Measurements from ENCODE around the gene STK32B. TPM values are rescaled to one million over a fixed set of nuclear protein-coding genes. Genes with fewer than 3 reads are reported as not detected.
A peak's percentile ranks its signal among the peaks of the same experiment; 100 is the strongest.

The STK32B gene
- total and polyA plus RNA-seq, 2 of the 8 experiments (the other 6 are each of a cell fraction or from before 2014, with no cell fraction given): 2.3 to 2.5 TPM

GRCh38 chr4:5051278-5052203, at the start of gene STK32B (continued):
- TF ChIP-seq SAP30 (IDR thresholded peaks at IDR 0.05; ENCODE audit: insufficient read depth, insufficient replicate concordance, low read length) (no peak), KDM4A (IDR thresholded peaks at IDR 0.05; ENCODE audit: low read depth, low read length, severe bottlenecking) (peak; percentile 89), CTCF (IDR thresholded peaks at IDR 0.05; ENCODE audit: control extremely low read depth in 1 of 3, insufficient read depth in 1 of 3, low read depth in 1 of 3, low read length in 3 of 3) (peak in 1 of 3 experiments; percentile 1; a peak in 1 of 4 replicates), SP1 (IDR thresholded peaks at IDR 0.05; ENCODE audit: low read depth, low read length) (no peak), CBX5 (IDR thresholded peaks at IDR 0.05; ENCODE audit: low read depth, low read length) (no peak), BCL11A (IDR thresholded peaks at IDR 0.05; ENCODE audit: low read depth in 2 of 2, low read length in 2 of 2) (no peak), MAX (IDR thresholded peaks at IDR 0.05) (peak; percentile 89), POLR2AphosphoS5 (IDR thresholded peaks at IDR 0.05; ENCODE audit: low read depth, low read length) (no peak), SUZ12 (IDR thresholded peaks at IDR 0.05; ENCODE audit: low read length) (peak; percentile 73), POLR2A (IDR thresholded peaks at IDR 0.05; ENCODE audit: control extremely low read depth in 1 of 2, low read depth in 2 of 2, low read length in 2 of 2) (no peak), NANOG (IDR thresholded peaks at IDR 0.05; ENCODE audit: insufficient read depth, low read depth, low read length, poor library complexity, severe bottlenecking) (no peak), HDAC2 (IDR thresholded peaks at IDR 0.05; ENCODE audit: borderline replicate concordance in 1 of 2, low read depth in 2 of 2, low read length in 2 of 2) (0 out of 4 replicates have a peak, but pooled peaks of 1 of the 2 experiments have one; percentile 0), ASH2L (IDR thresholded peaks at IDR 0.05; ENCODE audit: low read length) (peak; percentile 74), EP300 (IDR thresholded peaks at IDR 0.05; ENCODE audit: borderline replicate concordance in 1 of 2, low read depth in 2 of 2, low read length in 2 of 2) (no peak), NRF1 (IDR thresholded peaks at IDR 0.05; ENCODE audit: low read depth, low read length) (no peak), EGR1 (IDR thresholded peaks at IDR 0.05; ENCODE audit: borderline replicate concordance, low read depth, low read length) (peak; percentile 60; the same call in 1 of the 2 replicates), ATF2 (IDR thresholded peaks at IDR 0.05; ENCODE audit: low read length) (no peak), TEAD4 (IDR thresholded peaks at IDR 0.05; ENCODE audit: low read depth, low read length) (no peak; the same call in 1 of the 2 replicates)

All from H1 (cell line).